ENCODE measurements around the gene KIF1A. TPM values are rescaled to one million over a fixed set of nuclear protein-coding genes. Genes with fewer than 3 reads are reported as not detected.

Gene KIF1A
- total and polyA plus RNA-seq, 8 donors, result 32.4 to 76.0 (median 62.1) TPM

DNA sequence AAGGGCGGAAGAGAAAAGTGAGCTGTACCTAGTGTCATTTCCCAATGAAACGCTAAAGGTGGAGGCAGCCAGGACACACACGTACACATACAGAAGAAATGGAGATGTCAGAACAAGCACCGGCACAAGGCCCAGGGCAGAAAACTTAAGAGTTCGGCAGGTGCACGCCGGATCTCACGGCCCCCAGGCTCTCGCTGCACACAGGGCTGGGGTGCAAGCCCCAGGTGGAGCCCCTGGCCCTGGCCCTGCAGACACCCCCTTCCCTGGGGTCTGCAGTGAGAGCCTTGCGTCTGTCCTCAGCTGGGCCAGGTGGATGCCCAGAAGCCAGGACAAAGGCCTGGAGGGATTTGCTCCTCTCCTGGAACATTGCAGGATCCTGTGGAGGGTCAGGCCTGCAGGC is 91.7 kb downstream of the KIF1A start:
- Histone ChIP-seq H3K4me1 (no peaks in the 10 kb centered on the region), H3K27ac (no peak overlapping the region), H3K9me3 (no peaks in the 10 kb centered on the region), H3K27me3 (no peaks in the 10 kb centered on the region), H3K36me3 (peaks cover 0 to 6% (median 0%) of the 10 kb centered on the region in 3 donors), H3K4me3 (no peak overlapping the region)
- intact Hi-C loops (cut with DNase I), result no loop called here
- 86 to 93% methylated on average over 10 of the region's 10 CpGs for WGBS, 2 donors
- FAIRE-seq (no peak), DNase-seq (peak in 1 of 6 donors; percentile 26), ATAC-seq (no peak)
- TF ChIP-seq, protein P1, sequence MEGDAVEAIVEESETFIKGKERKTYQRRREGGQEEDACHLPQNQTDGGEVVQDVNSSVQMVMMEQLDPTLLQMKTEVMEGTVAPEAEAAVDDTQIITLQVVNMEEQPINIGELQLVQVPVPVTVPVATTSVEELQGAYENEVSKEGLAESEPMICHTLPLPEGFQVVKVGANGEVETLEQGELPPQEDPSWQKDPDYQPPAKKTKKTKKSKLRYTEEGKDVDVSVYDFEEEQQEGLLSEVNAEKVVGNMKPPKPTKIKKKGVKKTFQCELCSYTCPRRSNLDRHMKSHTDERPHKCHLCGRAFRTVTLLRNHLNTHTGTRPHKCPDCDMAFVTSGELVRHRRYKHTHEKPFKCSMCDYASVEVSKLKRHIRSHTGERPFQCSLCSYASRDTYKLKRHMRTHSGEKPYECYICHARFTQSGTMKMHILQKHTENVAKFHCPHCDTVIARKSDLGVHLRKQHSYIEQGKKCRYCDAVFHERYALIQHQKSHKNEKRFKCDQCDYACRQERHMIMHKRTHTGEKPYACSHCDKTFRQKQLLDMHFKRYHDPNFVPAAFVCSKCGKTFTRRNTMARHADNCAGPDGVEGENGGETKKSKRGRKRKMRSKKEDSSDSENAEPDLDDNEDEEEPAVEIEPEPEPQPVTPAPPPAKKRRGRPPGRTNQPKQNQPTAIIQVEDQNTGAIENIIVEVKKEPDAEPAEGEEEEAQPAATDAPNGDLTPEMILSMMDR (IDR thresholded peaks at IDR 0.05), result no peak

DNA sequence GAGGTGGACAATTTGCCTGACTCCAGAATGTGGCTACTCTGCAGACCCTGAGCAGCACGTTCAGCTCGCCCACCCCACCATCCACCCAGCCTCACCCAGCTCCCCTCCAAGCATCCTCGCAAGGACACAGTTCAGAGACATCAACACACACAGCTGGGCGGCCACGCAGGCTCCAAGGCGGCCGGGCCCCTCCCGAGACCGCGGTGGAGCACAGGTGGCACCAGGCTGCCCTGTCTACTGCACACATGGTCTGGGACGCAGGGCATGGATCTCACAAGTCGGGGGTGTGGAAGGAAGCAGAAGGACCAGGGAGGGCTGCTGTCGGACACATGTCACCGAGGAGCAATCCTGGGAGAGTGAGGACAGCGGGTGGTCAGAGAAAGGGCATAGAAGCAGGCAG is 92.1 kb downstream of the KIF1A start:
- WGBS, 2 donors, result 93% methylated on average over 15 of the region's 15 CpGs
- TF ChIP-seq, protein P1 (IDR thresholded peaks at IDR 0.05), result no peak
- peak in 1 of 6 donors; percentile 48 for DNase-seq

DNA sequence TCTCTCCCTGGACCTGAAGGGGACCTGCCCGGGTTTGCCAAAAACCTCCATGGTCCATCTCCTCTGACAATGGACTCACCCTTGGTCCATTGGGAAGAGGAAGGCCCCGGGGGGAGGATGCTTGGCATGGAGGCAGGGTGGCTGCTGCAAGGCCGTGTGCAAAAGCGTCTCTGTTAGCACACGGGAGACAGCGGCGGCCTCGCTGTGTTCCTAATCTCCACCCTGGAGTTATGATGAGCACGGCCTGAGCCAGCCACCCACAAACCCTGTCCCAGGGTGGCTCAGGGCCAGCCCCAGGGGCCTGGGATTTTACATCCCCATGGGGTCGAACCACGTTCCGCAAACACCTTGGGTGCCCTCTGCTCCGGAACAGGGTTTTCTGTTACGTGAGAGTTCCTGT is 92.6 kb downstream of the KIF1A start:
- intact Hi-C loops (cut with DNase I), result no loop called here
- DNase-seq (peak in 1 of 6 donors; percentile 45), FAIRE-seq (no peak), ATAC-seq (no peak)
- no peak overlapping the region for H3K27ac ChIP-seq
- H3K4me1 ChIP-seq, result no peaks in the 10 kb centered on the region
- peaks cover 0 to 4% (median 0%) of the 10 kb centered on the region in 3 donors for H3K36me3 ChIP-seq
- no peaks in the 10 kb centered on the region for H3K27me3 ChIP-seq
- no peak overlapping the region for H3K4me3 ChIP-seq
- TF ChIP-seq, protein P1 (IDR thresholded peaks at IDR 0.05), result no peak
- no peaks in the 10 kb centered on the region for H3K9me3 ChIP-seq
- WGBS, 2 donors, result 87 to 96% methylated on average over 14 of the region's 14 CpGs

More for the DNA sequence above, 92.1 kb downstream of the KIF1A start:
- H3K27ac ChIP-seq, result no peak overlapping the region
- FAIRE-seq (no peak), ATAC-seq (no peak)
- no peak overlapping the region for H3K4me3 ChIP-seq
- H3K4me1 ChIP-seq, result no peaks in the 10 kb centered on the region
- H3K36me3 ChIP-seq, result peaks cover 0 to 4% (median 0%) of the 10 kb centered on the region in 3 donors
- intact Hi-C loops (cut with DNase I), result no loop called here
- H3K27me3 ChIP-seq, result no peaks in the 10 kb centered on the region
- no peaks in the 10 kb centered on the region for H3K9me3 ChIP-seq

DNA sequence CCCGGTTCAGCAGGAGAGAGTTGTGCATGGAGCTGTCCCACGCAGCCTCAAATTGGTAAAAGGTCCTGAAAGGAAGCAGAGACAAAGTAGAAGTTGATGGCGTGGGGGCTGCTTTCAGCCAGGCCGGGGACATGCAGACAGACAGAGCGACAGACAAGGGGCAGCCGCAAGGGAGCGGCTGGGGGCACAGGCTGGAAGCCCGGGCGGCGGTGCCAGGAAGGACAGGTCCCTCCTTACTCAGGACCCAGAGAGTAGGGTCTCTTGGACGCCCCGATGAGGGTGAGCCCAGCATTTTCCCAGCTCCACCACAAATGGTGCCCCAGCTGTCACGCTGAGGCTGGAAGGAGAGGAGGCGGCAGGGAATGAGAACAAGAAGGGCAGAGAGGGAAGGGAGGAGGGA is 93.1 kb downstream of the KIF1A start:
- H3K4me1 ChIP-seq, result no peaks in the 10 kb centered on the region
- ATAC-seq (no peak), DNase-seq (peak in 1 of 6 donors; percentile 49), FAIRE-seq (no peak)
- H3K36me3 ChIP-seq, result peaks cover 0 to 4% (median 0%) of the 10 kb centered on the region in 3 donors
- 89% methylated on average over 14 of the region's 14 CpGs for WGBS, 2 donors
- no peaks in the 10 kb centered on the region for H3K9me3 ChIP-seq
- TF ChIP-seq, protein P1 (IDR thresholded peaks at IDR 0.05), result no peak
- intact Hi-C loops (cut with DNase I), result no loop called here
- H3K27ac ChIP-seq, result no peak overlapping the region
- H3K4me3 ChIP-seq, result no peak overlapping the region
- H3K27me3 ChIP-seq, result no peaks in the 10 kb centered on the region

DNA sequence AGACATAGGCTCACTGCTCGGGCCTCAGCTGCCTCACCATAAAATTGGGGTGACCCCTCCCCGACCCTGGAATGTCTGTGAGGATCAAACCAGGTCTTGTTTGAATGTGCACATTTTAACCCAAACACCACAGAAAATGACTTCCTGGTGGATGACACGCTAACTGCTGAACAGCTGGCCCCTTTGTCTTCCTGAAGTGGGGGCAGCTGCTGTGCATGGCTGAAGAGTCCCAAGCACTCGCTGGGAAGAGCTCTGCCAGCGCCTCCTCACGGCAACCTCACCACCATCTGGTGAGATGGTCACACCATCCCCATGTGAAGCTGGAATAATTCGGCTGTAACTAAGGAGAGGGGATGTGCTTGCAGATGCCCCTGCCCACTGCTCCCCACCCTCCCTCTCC is 94.3 kb downstream of the KIF1A start:
- ATAC-seq (no peak), FAIRE-seq (no peak), DNase-seq (no peak)
- TF ChIP-seq, protein P1 (IDR thresholded peaks at IDR 0.05), result no peak
- Histone ChIP-seq H3K4me1 (no peaks in the 10 kb centered on the region), H3K4me3 (no peak overlapping the region), H3K9me3 (no peaks in the 10 kb centered on the region), H3K27ac (no peak overlapping the region), H3K36me3 (peaks cover 0 to 4% (median 0%) of the 10 kb centered on the region in 3 donors), H3K27me3 (no peaks in the 10 kb centered on the region)
- intact Hi-C loops (cut with DNase I), result no loop called here
- WGBS, 2 donors, result 87 to 89% methylated on average over 7 of the region's 7 CpGs
